ENCODE data around the gene GRIK1.
"Not testable (repeated sequence)": the region's sequence is repeated elsewhere in the genome, so short reads cannot be mapped to it uniquely, and the experiment has no call there.

GRIK1 gene

DNA sequence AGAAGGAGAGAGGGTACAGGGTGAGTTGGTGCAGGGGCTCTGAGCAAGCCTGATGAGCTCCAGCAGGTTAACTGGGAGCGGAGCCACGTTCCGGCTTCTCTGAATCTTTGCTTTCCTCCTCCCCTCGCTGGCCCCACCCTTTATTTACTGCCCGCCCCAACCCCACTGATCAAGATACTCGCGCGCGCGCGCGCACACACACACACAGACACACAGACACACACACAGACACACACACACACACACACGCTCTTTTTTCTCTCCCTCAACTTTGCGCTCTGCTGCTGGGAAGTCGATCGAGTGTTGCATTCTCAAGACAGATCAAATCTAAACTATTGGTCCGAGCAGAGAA, at the start of gene GRIK1:
TSS of gene GRIK1 (minus strand) at position 73 of the 352 bp plus-strand sequence.
- no peak for DNase-seq (ENCODE audit: low read depth)

DNA sequence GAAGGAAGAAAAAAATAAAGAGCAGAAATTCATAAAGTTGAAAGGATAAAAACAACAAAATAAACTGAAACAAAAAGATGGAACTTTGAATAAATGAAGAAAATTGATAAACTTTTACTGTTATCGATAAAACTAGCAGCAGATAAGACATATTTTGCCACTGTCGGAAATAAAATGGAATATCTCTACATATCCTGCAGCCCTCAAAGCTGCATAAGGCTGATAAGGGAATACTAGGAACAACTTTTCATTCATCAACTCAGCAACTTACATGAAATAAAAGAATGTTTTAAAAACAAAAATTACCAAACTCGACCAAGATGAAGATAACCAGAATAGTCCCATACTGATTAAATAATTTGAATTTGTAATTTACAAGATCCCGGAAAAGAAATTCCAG, 48.0 kb upstream of the GRIK1 start:
- DNase-seq (ENCODE audit: low read depth) = no peak

DNA sequence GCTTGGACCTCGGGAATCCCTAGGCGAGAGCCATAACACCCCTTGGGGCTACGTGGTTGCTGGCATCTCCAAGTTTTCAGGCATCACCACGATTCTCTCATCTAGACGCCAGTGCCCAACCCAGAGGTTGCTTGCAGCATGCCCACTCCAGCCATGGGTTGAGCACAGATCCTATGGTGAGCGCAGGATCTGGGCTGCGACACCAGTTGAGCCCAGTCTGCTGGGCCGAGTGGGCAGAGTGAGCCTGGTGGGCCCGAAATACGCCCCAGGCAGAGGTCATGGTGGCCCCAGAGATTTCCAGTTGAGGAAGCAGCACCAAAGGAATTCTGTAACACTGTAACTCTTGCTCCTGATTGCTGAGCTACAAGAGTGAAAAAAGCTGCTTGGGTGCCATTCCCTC, 46.1 kb upstream of the GRIK1 start:
- no peak for DNase-seq (ENCODE audit: low read depth)

DNA sequence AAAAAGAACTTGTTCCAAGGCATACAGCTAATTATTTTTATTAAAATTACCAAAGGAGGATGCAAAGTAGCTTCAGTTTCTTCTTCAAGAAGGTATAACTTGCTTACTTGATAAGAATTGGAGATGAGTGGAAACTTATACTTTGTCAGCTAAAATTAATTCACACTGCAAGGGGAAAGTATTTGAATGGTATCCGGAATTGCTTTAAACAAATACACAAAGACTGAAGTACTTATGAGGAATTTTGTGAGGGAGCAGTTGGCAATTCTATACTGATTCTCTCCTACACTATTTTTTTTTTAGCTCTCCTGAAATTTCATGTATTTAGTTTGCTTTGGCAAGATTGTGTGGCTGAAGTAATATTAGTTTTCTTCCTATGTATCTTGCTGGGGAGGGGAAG, 39.2 kb upstream of the GRIK1 start:
- no peak for DNase-seq (ENCODE audit: low read depth)

DNA sequence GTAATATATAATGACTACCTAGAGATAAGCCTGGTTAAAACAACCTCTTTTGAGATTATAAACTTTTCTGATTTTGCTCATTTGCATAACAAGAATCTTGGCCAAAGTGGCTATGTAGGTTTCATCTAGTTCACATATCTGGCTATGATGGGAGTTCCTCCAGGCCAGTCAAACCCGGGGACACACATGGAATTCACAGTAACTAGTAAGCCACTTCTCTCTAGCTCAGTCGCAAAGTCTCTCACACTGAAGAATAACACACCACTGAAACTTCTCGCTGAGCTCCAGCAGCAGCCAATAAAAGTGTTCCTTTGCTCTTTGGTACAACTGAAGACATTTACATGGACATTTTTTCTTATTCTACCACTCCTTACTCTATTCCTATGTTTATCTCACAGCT, 36.0 kb upstream of the GRIK1 start:
- DNase-seq (ENCODE audit: low read depth) = no peak

DNA sequence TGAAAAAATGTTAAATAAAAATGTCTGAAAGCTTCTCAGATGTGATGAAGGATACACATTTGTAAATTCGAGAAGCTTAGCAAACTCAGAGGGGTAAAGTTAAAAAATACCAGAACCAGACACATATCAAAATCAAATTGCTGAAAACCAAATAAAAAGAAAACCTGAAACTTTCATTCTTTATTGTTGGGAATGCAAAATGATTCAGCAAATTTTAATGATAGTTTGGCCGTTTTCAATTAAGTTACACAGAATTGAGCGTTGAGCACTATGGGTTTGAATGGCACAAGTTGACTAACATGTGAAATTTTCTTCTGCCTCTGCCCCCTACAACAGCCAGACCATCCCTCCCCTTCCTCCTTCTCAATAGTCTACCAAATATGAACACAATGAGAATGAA, 33.5 kb upstream of the GRIK1 start:
- no peak for DNase-seq (ENCODE audit: low read depth)

DNA sequence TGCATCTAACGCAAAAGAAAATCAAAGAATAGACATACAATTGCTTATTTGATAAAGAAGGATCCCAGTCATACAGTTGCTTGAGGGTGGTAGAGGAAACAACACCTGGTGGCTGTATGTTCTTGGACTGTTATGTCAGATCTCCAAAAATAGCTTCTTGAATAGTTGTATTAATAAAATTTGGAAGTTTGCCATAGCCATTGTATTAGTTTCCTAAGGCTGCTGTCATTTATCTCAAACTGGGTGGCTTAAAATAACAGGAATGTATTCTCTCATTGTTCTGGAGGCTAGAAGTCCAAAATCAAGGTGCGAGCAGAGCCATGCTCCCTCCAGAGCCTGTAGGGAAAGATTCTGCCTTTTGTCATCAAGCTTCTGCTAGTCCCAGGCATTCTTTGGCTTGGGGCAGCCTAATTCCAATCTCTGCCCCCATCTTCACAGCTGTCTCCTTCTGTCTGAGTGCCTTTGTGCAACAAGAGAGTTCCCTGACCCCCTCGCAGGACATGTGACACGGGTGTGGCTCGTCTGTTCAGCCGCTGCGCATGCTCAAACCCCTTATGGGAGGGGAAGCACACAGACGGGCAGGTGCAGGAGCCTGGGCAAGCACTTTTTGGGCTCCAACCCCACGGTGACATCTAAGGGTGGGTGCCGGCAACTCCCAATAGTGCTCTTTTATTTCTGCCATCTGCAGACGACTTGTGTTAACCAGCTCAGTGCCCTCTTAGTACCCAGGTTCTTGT, 21.7 kb upstream of the GRIK1 start:
- DNase-seq (ENCODE audit: low read depth) = no peak

DNA sequence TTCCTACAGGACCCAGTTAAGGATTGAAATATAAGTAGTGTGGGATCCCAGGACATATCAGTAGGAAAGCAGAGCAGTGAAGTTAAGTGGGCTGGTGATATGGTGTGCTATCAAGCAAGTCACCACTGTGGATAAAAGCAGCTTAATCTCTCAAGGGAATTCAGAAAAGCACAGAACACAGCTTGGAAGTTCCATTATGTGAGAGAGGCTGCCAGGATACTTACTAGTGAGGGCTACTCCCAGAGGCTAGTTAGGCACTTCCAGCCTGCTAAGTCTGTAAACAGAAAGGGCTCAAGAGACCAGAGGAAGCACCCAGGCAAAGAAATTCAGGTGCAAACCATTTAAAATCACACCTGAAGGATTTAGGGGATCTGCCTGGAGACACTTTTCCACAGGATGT, 18.8 kb upstream of the GRIK1 start:
- DNase-seq (ENCODE audit: low read depth) = no peak

DNA sequence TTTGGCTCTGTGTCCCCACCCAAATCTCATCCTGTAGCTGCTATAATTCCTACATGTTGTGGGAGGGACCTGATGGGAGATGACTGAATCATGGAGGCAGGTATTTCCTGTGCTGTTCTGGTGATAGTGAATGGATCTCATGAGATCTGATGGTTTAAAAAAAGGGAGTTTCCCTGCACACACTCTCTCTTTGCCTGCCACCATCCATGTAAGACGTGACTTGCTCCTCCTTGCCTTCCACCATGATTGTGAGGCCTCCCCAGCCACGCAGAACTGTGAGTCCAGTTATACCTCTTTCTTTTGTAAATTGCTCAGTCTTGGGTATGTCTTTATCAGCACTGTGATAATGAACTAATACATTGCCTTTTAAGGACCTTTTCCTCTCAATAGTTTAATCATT, 18.2 kb upstream of the GRIK1 start:
- DNase-seq (ENCODE audit: low read depth) = not testable (repeated sequence)

DNA sequence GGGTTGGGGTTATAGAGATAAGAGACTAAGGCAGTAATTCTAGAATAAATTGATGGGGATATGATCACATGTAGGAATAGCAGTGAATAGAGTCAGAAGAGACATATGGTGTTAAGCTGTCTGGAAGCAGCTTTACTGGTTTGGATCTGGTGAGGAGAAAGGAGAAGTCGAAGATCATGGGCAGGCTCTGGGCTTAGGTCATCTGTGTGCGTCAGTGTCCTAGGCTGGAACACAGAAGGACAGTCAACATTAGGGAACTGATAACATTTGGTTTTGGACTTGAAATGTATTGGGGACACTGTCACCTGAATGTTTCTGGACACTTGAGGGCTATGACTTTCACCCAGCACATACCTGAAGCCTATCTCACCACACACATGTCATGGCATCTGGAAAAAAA, 13.9 kb upstream of the GRIK1 start:
- DNase-seq (ENCODE audit: low read depth) = no peak

DNA sequence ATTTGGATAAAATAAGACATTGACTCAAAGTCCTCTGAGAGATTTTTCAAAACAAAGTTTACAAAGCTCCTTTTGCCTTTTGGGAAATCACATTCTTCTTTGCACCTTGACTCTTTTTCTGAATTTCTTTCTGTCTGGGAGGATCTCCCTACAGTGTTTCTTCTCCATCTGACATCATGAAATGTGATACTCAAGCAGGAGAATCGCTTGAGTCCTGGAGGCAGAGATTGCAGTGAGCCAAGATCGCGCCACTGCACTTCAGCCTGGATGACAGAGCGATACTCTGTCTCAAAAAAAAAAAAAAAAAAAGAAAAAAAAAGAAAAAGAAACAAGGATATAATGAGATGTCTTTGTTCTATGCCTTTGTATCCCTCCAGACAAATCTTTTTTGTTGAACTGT, 13.3 kb upstream of the GRIK1 start:
- DNase-seq (ENCODE audit: low read depth) = no peak

DNA sequence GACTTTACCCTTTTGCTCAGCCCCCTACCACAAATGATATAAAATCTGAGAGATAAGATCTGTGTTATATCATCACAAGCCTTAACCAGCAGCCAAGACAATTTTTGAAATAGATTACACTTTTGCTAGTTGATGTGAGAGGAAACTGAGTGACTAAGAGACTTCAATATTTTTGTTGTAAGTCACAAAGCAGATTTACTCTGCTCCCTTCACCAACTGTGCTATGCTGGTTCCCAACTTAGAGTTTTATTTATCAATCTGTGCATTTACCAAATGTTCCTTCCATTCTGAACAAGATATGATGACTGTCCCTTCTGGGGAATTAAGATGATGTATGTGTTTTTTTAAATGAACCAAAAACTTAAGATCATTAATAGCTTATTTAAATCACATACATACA, 12.1 kb upstream of the GRIK1 start:
- DNase-seq (ENCODE audit: low read depth) = no peak

DNA sequence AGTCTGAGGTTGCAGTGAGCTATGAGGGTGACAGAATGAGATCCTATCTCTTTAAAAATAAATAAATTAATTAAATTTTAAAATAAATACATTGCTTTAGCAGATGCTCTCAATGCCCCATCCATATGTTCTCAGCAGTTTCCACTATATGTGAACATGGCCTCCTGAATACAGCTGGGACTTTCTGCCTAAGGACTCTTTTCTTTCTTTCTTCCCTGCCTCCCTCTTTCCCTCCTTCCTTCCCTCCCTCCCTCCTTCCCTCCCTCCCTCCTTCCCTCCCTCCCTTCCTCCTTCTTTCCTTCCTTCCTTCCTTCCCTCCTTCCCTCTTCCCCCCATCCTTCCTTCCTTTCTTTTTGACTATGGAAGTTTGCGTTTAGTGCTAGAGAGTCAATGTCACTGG, 10.2 kb upstream of the GRIK1 start:
- no peak for DNase-seq (ENCODE audit: low read depth)

DNA sequence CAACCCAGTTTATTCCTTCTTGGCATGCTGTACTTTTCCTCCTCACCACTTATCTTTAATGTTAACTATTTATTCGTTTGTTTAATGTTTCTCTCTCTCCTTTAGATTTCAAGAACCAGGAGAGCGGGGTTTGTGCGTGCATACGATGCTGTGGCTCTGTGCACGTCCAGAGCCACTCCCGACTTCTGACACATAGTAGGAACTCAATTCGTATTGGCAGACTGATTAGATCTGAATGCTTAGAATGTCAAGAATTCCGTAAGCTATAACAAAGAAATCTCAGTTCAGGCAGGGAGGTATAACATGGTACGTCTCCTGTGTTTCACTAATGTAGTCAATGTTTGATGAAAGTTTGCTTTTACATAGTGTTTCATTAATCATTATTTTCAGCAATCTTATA, 7.3 kb upstream of the GRIK1 start:
- DNase-seq (ENCODE audit: low read depth) = no peak

DNA sequence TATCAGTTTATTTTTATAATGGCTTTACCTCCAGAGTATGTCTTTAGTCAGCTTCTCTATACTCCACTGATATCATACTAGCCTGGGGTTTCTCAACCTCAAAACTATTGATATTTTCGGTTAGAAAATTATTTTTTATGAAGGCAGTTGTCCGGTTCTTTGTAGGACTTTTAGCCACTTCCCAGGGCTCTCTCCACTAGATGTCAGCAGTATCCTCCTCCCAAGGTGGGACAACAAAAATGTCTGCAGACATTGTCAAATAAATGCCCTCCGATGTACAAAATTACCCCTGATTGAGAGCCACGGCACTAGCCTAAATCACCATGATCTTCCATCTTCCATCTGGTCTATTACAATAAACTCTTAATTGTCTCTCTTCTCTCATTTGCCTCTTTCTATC, 4.1 kb upstream of the GRIK1 start:
- DNase-seq (ENCODE audit: low read depth) = no peak

DNA sequence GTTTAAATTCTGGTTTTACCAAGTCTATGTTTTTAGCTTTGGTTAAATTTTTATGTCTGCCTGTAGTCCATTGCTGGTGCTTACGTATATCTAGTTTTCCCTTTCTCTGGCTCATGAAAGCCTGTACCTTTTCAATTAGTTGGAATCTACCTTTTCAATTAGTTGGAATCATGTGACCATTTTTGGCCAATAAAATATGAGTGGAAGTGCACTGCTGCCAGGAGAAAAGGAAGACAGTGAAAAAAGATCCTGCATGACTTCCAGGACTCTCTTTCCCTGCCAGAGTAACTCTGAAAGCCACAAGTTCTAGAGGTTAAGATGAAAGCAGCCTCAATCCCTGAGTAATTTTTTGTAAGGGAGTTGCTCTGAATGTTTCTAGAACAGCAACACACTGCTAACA, 2.2 kb upstream of the GRIK1 start:
- no peak for DNase-seq (ENCODE audit: low read depth)

DNA sequence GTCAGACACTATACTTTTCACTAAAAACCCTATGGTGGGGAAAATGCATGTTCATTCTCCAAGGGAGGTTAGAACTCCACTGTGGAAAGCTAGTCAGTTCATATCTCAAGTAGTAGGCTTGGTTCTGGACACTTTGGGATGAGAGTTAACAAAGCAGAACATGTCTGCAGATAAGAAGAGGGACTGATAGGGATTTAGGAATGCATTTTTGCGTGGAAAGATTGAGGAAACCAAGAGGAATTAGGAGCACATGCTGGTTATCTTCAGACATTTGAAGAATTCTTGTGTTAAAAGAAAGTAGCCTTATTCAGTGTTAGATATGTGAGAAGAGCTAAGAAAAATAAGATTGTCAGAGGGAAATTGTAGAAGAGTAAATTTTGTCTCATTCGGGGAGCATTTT, 1.2 kb upstream of the GRIK1 start:
- no peak for DNase-seq (ENCODE audit: low read depth)

DNA sequence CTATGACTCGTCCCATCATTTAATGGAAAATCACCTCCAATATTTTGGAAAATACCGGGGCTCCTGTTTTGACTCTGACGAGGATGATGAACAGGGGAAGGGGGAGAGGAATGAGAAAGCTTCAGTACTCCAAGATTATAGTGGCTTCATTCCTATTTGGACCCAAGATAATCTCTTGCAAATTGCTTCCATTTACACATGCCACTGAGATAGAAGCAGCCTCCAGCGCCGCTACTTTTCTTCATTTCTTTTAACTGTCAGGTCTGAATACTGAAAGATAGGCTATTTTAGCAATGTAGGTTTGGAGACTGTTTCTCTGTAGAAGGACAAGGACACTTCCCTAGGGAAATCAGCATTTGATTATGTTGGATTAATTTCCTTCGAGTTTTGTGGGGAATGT, 565 bp upstream of the GRIK1 start:
- DNase-seq (ENCODE audit: low read depth) = no peak

DNA sequence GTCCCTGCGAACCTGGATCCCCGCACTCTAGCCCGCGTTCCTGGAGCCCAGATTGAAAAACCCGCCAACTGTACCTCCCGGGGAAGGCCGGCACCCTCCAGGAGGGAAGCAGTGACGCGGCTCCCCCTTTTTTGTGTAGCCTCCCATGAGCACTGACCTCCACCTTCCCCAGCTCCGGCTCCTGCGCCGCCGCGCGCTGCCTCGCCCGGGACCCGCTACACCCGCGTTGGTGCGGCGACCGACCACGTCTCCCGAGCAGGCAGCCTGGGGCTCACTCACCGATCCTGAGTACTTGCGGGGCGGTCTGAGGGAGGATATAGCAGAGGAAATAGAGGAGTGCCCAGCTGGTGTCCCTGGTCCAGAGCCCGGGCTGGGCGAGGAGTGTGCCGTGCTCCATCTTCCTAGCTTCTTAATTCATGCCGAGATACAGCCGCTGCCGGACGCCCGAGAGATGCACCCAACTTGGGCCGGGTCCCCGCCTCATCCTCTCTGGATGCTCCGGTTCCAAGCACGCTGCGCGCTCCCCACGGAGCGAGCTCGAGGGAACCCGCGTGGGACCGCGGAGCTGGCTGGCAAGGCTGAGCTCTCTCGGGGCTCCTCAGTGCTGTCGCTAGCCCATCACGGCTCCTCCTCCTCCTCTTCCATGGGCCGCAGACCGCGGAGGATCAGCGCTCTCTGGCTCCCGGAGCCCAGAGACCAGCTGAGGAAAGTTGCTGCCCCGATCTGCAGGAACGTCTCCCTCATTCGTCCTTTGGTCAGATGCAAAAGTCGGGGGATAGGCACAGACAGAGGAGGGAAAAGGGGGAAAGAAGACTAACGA, 482 bp downstream of the GRIK1 start:
- no peak for DNase-seq (ENCODE audit: low read depth)

DNA sequence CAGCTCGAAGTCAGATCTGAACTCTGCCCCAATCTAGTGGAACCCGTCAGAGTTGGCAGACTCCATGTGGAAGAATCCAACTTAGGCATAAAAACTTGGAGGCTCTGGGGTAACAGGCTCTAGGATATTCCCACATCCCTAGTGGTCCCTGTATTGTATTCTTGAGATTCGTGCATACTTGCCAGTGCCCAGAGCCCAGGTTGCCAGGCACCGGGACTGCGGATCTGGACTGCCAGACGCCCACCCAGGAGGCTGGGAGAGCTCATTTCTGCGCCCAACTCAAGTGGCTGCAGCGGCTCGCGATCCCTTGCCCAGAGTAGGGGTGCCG, 1.1 kb downstream of the GRIK1 start:
- no peak for DNase-seq (ENCODE audit: low read depth)

DNA sequence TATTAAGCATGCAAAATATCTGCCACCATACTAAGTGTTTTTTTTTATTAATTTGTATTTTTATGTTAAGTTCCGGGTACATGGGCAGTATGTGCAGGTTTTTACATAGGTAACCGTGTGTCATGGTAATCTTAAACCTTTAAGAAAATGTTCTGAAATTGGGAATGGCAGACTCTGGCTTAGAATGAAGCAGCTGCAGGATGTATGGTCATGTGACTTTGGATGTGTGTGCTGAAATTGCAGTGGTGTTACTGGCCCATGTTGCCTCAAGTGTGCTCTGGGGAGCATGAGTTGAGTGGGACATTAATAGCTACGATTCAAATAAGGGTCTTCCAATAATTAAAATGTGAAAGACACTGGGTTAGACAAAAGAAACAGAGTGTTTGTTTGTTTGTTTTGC, 6.7 kb downstream of the GRIK1 start:
- no peak for DNase-seq (ENCODE audit: low read depth)

DNA sequence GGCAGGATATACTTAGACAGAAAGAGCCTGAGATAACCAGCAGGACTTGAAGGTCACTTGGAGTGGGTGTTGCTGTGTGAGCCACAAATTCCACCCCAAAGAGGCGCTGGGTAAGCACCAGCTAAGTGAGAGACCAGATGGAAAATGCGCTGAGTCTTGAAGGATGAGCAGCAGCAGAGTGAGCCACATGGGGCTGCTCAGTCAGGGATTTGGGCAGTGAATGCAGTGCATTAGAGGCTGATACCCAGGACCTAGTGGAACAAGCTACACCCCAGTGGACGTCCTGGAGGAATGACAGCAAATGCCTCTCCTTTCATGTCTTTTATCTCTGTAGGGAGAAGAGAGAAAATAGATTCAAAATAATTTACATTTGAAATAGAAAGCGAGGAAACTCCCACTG, 11.3 kb downstream of the GRIK1 start:
- no peak for DNase-seq (ENCODE audit: low read depth)

DNA sequence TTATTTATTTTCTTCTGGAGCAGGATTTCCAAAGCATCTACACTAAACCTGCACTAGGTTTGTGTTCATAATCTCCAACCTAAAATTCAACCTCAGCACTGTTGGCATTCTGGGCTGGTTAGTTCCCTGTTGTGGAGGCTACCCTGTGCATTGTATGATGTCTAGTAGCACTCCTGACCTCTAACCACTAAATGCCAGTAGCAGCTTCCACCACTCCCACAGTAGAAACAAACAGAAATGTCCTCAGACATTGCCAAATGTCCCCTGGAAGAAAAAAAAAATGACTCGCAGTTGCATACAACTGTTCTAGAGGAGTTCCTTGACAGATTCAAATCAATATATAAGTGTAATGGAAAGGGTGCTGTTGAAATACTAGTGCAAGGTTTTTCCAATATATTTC, 18.9 kb downstream of the GRIK1 start:
- no peak for DNase-seq (ENCODE audit: low read depth)

DNA sequence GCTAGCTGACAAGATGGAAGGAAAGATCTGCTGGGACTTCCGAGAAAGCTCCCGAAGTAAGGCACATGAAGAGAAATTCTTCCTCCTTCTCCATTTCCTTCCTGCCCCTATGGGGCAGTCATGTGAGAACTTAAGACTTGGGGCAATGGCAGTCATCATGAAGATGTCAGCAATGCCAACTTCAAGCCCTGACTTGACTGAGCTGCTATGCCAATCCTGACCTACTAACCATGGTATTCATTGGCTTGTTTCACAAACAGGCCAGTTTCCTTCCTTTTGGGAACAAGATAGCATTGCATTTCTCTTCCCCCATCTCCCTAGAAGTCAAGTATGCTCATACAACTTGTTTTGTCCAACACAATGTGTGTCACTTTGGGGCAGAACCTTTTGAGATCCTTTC, 25.5 kb downstream of the GRIK1 start:
- DNase-seq (ENCODE audit: low read depth) = no peak
